Liver (tissue), 9 donors: ENCODE data around the gene PEX14. TPM values are rescaled to one million over a fixed set of nuclear protein-coding genes. Genes with fewer than 3 reads are reported as not detected.

Experiments
- DNase-seq: peaks from one replicate; pipeline ENCODE4 v3.0.0-alpha.2; 2017; ENCODE audit warnings: low spot score
- H3K27ac ChIP-seq, 2 donors: one replicate each; pipeline ENCODE4 v1.7.0; 2013; ENCODE audit warnings: inconsistent platforms in 2 of 2, low read length in 2 of 2, control low read depth in 1 of 2, low read depth in 1 of 2, mild to moderate bottlenecking in 1 of 2
- H3K27me3 ChIP-seq, 4 donors: one replicate each; pipeline versions ENCODE4 v1.6.1 to v1.7.0; 2013; ENCODE audit warnings: low read length in 3 of 4, inconsistent platforms in 1 of 4, mild to moderate bottlenecking in 1 of 4, moderate library complexity in 1 of 4; ENCODE audit not compliant: control insufficient read depth in 4 of 4, insufficient read depth in 4 of 4
- H3K36me3 ChIP-seq, 4 donors: one replicate each; pipeline versions ENCODE4 v1.6.1 to v1.7.0; 2013; ENCODE audit warnings: low read length in 3 of 4, mild to moderate bottlenecking in 3 of 4, low read depth in 1 of 4, moderate library complexity in 1 of 4; ENCODE audit not compliant: control insufficient read depth in 4 of 4, insufficient read depth in 3 of 4
- H3K4me1 ChIP-seq, 4 donors: one replicate each; pipeline versions ENCODE4 v1.6.1 to v1.7.0; 2013; ENCODE audit warnings: low read length in 3 of 4, mild to moderate bottlenecking in 3 of 4, moderate library complexity in 1 of 4; ENCODE audit not compliant: control insufficient read depth in 4 of 4, insufficient read depth in 4 of 4
- H3K4me3 ChIP-seq, 3 donors: one replicate each; pipeline versions ENCODE4 v1.6.1 to v1.7.0; 2013; ENCODE audit warnings: low read length in 3 of 3, control low read depth in 1 of 3, low read depth in 1 of 3, mild to moderate bottlenecking in 1 of 3
- H3K9ac ChIP-seq, 2 donors: one replicate each; pipeline ENCODE4 v1.7.0; 2013; ENCODE audit warnings: low read length in 2 of 2, mild to moderate bottlenecking in 2 of 2, moderate library complexity in 2 of 2, control low read depth in 1 of 2, low read depth in 1 of 2
- H3K9me3 ChIP-seq, 4 donors: one replicate each; pipeline versions ENCODE4 v1.6.1 to v1.7.0; 2013; ENCODE audit warnings: low read length in 3 of 4; ENCODE audit not compliant: control insufficient read depth in 4 of 4
- EGR1 ChIP-seq, 2 donors: IDR thresholded peaks; 2 replicates each; pipeline ENCODE4 v1.6.1; 2016 to 2018; ENCODE audit warnings: antibody characterized with exemption in 2 of 2, low read depth in 2 of 2
- FOXA1 ChIP-seq: IDR thresholded peaks from 2 replicates; pipeline ENCODE4 v1.6.1; 2016; ENCODE audit warnings: antibody characterized with exemption
- FOXA2 ChIP-seq: IDR thresholded peaks from 2 replicates; pipeline ENCODE4 v1.6.1; 2016; ENCODE audit warnings: antibody characterized with exemption
- GABPA ChIP-seq, 2 donors: IDR thresholded peaks in 1 of 2; conservative IDR thresholded peaks in 1 of 2; 2 replicates each; pipeline ENCODE4 v1.6.1; 2016; ENCODE audit warnings: antibody characterized with exemption in 2 of 2, mild to moderate bottlenecking in 1 of 2, moderate library complexity in 1 of 2
- HNF4A ChIP-seq, 2 donors: conservative IDR thresholded peaks; 2 replicates each; pipeline ENCODE4 v1.6.1; 2016; ENCODE audit warnings: antibody characterized with exemption in 2 of 2, mild to moderate bottlenecking in 2 of 2
- HNF4G ChIP-seq: IDR thresholded peaks from 2 replicates; pipeline ENCODE4 v1.6.1; 2016; ENCODE audit warnings: antibody characterized with exemption
- JUND ChIP-seq, 2 donors: IDR thresholded peaks; 2 replicates each; pipeline ENCODE4 v1.6.1; 2016; ENCODE audit warnings: antibody characterized with exemption in 2 of 2
- MAX ChIP-seq: IDR thresholded peaks from 2 replicates; pipeline ENCODE4 v1.6.1; 2016; ENCODE audit warnings: antibody characterized with exemption
- NR2F2 ChIP-seq: IDR thresholded peaks from 2 replicates; pipeline ENCODE4 v1.6.1; 2016; ENCODE audit warnings: antibody characterized with exemption
- RAD21 ChIP-seq, 2 donors: IDR thresholded peaks; 2 replicates each; pipeline ENCODE4 v1.6.1; 2016; ENCODE audit warnings: antibody characterized with exemption in 2 of 2, mild to moderate bottlenecking in 2 of 2
- RXRA ChIP-seq, 2 donors: IDR thresholded peaks; 2 replicates each; pipeline ENCODE4 v1.6.1; 2017 to 2018; ENCODE audit warnings: antibody characterized with exemption in 2 of 2, mild to moderate bottlenecking in 1 of 2
- SP1 ChIP-seq: IDR thresholded peaks from 2 replicates; pipeline ENCODE4 v1.6.1; 2018; ENCODE audit warnings: antibody characterized with exemption, mild to moderate bottlenecking
- TAF1 ChIP-seq: conservative IDR thresholded peaks from 2 replicates; pipeline ENCODE4 v1.6.1; 2016; ENCODE audit warnings: antibody characterized with exemption, mild to moderate bottlenecking
- YY1 ChIP-seq: IDR thresholded peaks from 2 replicates; pipeline ENCODE4 v1.6.1; 2016; ENCODE audit warnings: antibody characterized with exemption, mild to moderate bottlenecking
- WGBS: extraction: QIAGEN DNeasy Blood & Tissue Kit; methylation state at CpG from one replicate; pipeline ENCODE4 v1.1.7; 2013; 5-methylcytosine and 5-hydroxymethylcytosine counted together
- polyA plus RNA-seq, 2 donors: library from polyadenylated mRNA; stranded (reverse) in 1 of 2; unstranded in 1 of 2; fragments of 200-250 nt in 1 of 2; fragments of >200 nt in 1 of 2; fragmentation: Nextera tagmentation in 1 of 2; extraction: Ambion mirVana in 1 of 2; gene quantifications; one replicate each; pipeline versions ENCODE4 v1.2.1 to v1.2.3, GENCODE V29; 2013 to 2015
- total RNA-seq, 2 donors: library from RNA; depleted of rRNA; stranded (reverse); fragments of >200 nt; gene quantifications; one replicate each; pipeline ENCODE4 v1.2.3, GENCODE V29; 2014
- TF ChIP-seq, protein P1 (sequence below): IDR thresholded peaks from 2 replicates; pipeline ENCODE4 v1.6.1; 2016; ENCODE audit warnings: antibody characterized with exemption
- TF ChIP-seq, protein P2 (sequence below): fragments of 150-350 bp; IDR thresholded peaks from 2 replicates; pipeline ENCODE4 v1.5.1; 2017; ENCODE audit warnings: improper control_type of control experiment, low read depth, low read length; ENCODE audit not compliant: missing input control
- donor health status: healthy.
- donor health status: healthy.
- donor health status: healthy.
- donor health status: healthy.
- donor health status: healthy.

Gene PEX14
- total and polyA plus RNA-seq, 4 donors = 7.1 to 16.1 (median 11.7) TPM

- Histone ChIP-seq H3K36me3 (peaks cover 0 to 4% (median 2%) of the 10 kb centered on the region in 4 donors), H3K9ac (no peak overlapping the region), H3K4me3 (no peak overlapping the region), H3K4me1 (peaks cover 0 to 29% (median 22%) of the 10 kb centered on the region in 4 donors), H3K27me3 (no peaks in the 10 kb centered on the region), H3K9me3 (no peaks in the 10 kb centered on the region), H3K27ac (no peak overlapping the region)
- 92% methylated on average over 8 of the region's 8 CpGs for WGBS
- DNase-seq = no peak
- no peak for TF ChIP-seq FOXA2
- TF ChIP-seq RAD21 (IDR thresholded peaks at IDR 0.05) = no peak
- TF ChIP-seq HNF4G = no peak
- no peak for TF ChIP-seq MAX
- no peak for TF ChIP-seq GABPA (IDR thresholded peaks at IDR 0.05 in 1 of 2, conservative IDR thresholded peaks at IDR 0.05 in 1 of 2)
- no peak for TF ChIP-seq JUND (IDR thresholded peaks at IDR 0.05)
- TF ChIP-seq TAF1 = no peak
- no peak for TF ChIP-seq SP1
- TF ChIP-seq, protein P1, sequence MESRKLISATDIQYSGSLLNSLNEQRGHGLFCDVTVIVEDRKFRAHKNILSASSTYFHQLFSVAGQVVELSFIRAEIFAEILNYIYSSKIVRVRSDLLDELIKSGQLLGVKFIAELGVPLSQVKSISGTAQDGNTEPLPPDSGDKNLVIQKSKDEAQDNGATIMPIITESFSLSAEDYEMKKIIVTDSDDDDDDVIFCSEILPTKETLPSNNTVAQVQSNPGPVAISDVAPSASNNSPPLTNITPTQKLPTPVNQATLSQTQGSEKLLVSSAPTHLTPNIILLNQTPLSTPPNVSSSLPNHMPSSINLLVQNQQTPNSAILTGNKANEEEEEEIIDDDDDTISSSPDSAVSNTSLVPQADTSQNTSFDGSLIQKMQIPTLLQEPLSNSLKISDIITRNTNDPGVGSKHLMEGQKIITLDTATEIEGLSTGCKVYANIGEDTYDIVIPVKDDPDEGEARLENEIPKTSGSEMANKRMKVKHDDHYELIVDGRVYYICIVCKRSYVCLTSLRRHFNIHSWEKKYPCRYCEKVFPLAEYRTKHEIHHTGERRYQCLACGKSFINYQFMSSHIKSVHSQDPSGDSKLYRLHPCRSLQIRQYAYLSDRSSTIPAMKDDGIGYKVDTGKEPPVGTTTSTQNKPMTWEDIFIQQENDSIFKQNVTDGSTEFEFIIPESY = no peak
- TF ChIP-seq, protein P2, sequence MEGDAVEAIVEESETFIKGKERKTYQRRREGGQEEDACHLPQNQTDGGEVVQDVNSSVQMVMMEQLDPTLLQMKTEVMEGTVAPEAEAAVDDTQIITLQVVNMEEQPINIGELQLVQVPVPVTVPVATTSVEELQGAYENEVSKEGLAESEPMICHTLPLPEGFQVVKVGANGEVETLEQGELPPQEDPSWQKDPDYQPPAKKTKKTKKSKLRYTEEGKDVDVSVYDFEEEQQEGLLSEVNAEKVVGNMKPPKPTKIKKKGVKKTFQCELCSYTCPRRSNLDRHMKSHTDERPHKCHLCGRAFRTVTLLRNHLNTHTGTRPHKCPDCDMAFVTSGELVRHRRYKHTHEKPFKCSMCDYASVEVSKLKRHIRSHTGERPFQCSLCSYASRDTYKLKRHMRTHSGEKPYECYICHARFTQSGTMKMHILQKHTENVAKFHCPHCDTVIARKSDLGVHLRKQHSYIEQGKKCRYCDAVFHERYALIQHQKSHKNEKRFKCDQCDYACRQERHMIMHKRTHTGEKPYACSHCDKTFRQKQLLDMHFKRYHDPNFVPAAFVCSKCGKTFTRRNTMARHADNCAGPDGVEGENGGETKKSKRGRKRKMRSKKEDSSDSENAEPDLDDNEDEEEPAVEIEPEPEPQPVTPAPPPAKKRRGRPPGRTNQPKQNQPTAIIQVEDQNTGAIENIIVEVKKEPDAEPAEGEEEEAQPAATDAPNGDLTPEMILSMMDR = no peak
- TF ChIP-seq FOXA1 = no peak
- no peak for TF ChIP-seq HNF4A (conservative IDR thresholded peaks at IDR 0.05)
- TF ChIP-seq YY1 = no peak
- TF ChIP-seq NR2F2 = no peak
- no peak for TF ChIP-seq RXRA (IDR thresholded peaks at IDR 0.05)
Observed at GRCh38 chr1:10532362-10532761, 57.6 kb downstream of the PEX14 start.

DNA sequence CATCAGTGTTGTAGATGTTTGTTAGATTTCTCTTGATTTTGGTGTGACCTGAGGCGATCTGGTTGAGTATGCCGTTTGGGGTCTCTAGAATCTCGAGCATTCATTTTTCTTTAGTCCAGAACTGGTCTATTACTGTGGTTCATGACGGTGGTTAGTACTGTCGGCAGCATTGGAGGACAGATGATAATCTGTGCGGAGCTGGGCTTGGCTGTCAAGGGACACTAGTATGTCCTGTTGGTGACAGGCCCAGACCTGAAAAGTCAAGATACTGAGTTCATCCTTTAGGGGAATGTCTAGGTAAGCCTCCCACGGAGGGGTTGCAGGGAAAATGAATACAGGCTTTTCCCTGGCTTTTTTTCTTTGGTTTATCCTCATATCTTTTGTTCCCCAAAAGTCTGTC is 59.8 kb downstream of the PEX14 start:
- TF ChIP-seq FOXA1 (no peak), GABPA (IDR thresholded peaks at IDR 0.05 in 1 of 2, conservative IDR thresholded peaks at IDR 0.05 in 1 of 2) (no peak), HNF4G (no peak), RXRA (IDR thresholded peaks at IDR 0.05) (no peak), YY1 (no peak), TAF1 (no peak), NR2F2 (no peak), HNF4A (conservative IDR thresholded peaks at IDR 0.05) (no peak), EGR1 (IDR thresholded peaks at IDR 0.05; ENCODE audit: low read depth in 2 of 2) (no peak)
- TF ChIP-seq, protein P1 = no peak
- TF ChIP-seq, protein P2 = no peak
- no peak for DNase-seq
- WGBS = 96% methylated on average over 7 of the region's 7 CpGs
- Histone ChIP-seq H3K9ac (no peak overlapping the region), H3K4me3 (no peak overlapping the region), H3K27me3 (no peaks in the 10 kb centered on the region), H3K36me3 (peaks cover 0 to 7% (median 3%) of the 10 kb centered on the region in 4 donors), H3K9me3 (no peaks in the 10 kb centered on the region), H3K4me1 (peaks cover 0 to 16% (median 11%) of the 10 kb centered on the region in 4 donors), H3K27ac (no peak overlapping the region)
